OCI-LY3 (cell line): ENCODE measurements around the gene BBS12.

Source experiments
- H2AFZ ChIP-seq: fragments of 200-600, 300-600 bp; shearing (Covaris generic); 2 replicates; pipeline ENCODE4 v1.6.0; 2014; ENCODE audit warnings: antibody characterized with exemption, low read depth, low read length
- H3K27ac ChIP-seq: fragments of 200-600, 300-600 bp; sonication (generic); 2 replicates; pipeline ENCODE4 v1.5.1; 2014; ENCODE audit warnings: mild to moderate bottlenecking, low read length, moderate library complexity, mixed read lengths
- H3K27me3 ChIP-seq: fragments of 200-600, 300-600 bp; sonication (generic); 2 replicates; pipeline ENCODE4 v1.6.1; 2014; ENCODE audit warnings: low read depth, low read length, mixed read lengths
- H3K36me3 ChIP-seq: fragments of 200-600, 300-600 bp; sonication (generic); replicated peaks from 2 replicates; pipeline ENCODE3; 2014; ENCODE audit warnings: low read depth, low read length, mixed read lengths
- H3K4me1 ChIP-seq: fragments of 300-600, 200-600 bp; sonication (generic); 2 replicates; pipeline ENCODE4 v1.6.1; 2014; ENCODE audit warnings: low read length, mixed read lengths
- H3K4me2 ChIP-seq: fragments of 200-600, 300-600 bp; sonication (generic); 2 replicates; pipeline ENCODE4 v1.6.1; 2014; ENCODE audit warnings: low read length, mixed read lengths
- H3K4me3 ChIP-seq: fragments of 300-600, 200-600 bp; sonication (generic); 2 replicates; pipeline ENCODE4 v1.5.1; 2014; ENCODE audit warnings: antibody characterized with exemption, mild to moderate bottlenecking, low read length, moderate library complexity
- H3K79me2 ChIP-seq: fragments of 300-600, 200-600 bp; shearing (Covaris generic); 2 replicates; pipeline ENCODE4 v1.6.1; 2014; ENCODE audit warnings: mild to moderate bottlenecking, low read length, mixed read lengths
- H3K9ac ChIP-seq: fragments of 300-600, 200-600 bp; shearing (Covaris generic); 2 replicates; pipeline ENCODE4 v1.6.0; 2014; ENCODE audit warnings: mild to moderate bottlenecking, low read length, moderate library complexity
- H3K9me3 ChIP-seq: fragments of 200-600, 300-600 bp; shearing (Covaris generic); 2 replicates; pipeline ENCODE4 v1.6.1; 2014; ENCODE audit warnings: low read length, mixed read lengths; ENCODE audit not compliant: insufficient read depth
- H4K20me1 ChIP-seq: fragments of 200-600, 300-600 bp; sonication (generic); 2 replicates; pipeline ENCODE4 v1.6.1; 2016; ENCODE audit warnings: low read length, mixed read lengths; ENCODE audit not compliant: insufficient read depth
- EZH2phosphoT487 ChIP-seq: fragments of 200-600 bp; shearing (Covaris generic); IDR thresholded peaks from 2 replicates; pipeline ENCODE4 v1.6.1; 2018; ENCODE audit warnings: antibody characterized with exemption, mixed run types, low read depth
- TF ChIP-seq, protein P1 (sequence below): fragments of 200-600, 300-600 bp; sonication (generic); IDR thresholded peaks from 2 replicates; pipeline ENCODE4 v1.5.1; 2014; ENCODE audit warnings: antibody characterized with exemption, low read length, low read depth

BBS12 gene

DNA sequence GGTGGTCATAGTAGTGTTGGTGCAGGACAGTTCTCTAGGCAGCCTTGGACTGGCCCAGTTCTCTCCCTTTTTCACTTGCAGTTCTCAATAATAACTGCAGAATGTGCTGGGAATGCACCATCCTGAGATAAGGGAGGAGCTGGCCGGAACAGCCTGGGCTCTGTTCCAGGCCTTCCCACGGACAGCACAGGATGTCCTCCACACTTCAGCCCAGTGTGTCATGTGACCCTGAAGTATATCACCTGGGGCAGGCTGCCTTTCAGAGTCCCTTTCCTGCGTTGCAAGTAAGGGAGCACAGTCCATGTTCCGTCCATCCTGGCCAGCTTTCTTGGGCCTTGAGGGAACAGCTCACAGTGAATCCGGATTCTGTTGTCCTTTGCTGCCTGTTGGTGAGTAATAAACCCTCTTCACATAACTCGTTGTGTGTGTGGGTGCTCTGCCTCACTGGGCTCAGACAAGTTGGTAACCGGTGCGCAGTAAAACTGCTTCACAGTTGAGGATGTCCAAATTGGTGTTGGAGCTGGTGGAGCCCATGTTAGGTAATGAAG is 32.3 kb upstream of the BBS12 start:
- no peak overlapping the region for H2AFZ ChIP-seq
- no peaks in the 10 kb centered on the region for H3K79me2 ChIP-seq
- no peaks in the 10 kb centered on the region for H3K9me3 ChIP-seq
- H4K20me1 ChIP-seq = no peaks in the 10 kb centered on the region
- peaks cover 5% of the 10 kb centered on the region for H3K36me3 ChIP-seq
- TF ChIP-seq EZH2phosphoT487 = no peak
- TF ChIP-seq, protein P1, sequence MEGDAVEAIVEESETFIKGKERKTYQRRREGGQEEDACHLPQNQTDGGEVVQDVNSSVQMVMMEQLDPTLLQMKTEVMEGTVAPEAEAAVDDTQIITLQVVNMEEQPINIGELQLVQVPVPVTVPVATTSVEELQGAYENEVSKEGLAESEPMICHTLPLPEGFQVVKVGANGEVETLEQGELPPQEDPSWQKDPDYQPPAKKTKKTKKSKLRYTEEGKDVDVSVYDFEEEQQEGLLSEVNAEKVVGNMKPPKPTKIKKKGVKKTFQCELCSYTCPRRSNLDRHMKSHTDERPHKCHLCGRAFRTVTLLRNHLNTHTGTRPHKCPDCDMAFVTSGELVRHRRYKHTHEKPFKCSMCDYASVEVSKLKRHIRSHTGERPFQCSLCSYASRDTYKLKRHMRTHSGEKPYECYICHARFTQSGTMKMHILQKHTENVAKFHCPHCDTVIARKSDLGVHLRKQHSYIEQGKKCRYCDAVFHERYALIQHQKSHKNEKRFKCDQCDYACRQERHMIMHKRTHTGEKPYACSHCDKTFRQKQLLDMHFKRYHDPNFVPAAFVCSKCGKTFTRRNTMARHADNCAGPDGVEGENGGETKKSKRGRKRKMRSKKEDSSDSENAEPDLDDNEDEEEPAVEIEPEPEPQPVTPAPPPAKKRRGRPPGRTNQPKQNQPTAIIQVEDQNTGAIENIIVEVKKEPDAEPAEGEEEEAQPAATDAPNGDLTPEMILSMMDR = no peak
- peaks cover 17% of the 10 kb centered on the region for H3K4me1 ChIP-seq
- H3K9ac ChIP-seq = no peak overlapping the region
- no peak overlapping the region for H3K4me2 ChIP-seq
- H3K27ac ChIP-seq = no peak overlapping the region
- no peak overlapping the region for H3K4me3 ChIP-seq
- no peaks in the 10 kb centered on the region; the same call in 1 of the 2 replicates for H3K27me3 ChIP-seq

DNA sequence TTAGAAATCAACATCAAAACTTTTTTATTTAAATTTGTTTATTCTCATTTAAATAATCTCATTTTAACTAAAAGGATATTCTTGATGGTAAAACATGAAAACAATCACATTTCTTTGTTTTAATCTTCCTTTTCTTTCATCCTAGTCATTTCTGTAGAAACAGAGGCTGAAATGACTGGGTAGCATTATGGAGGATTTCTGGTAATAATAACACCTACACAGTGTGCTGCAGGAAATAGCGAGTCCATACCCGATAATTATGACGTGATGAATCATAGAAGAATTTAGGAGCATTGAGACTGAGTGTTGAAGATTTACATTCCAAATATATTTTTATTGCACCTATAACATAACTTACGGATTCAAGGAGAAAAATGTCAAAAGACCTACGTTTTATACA is 31.4 kb upstream of the BBS12 start:
- Histone ChIP-seq H3K79me2 (no peaks in the 10 kb centered on the region), H3K9me3 (no peaks in the 10 kb centered on the region), H2AFZ (no peak overlapping the region), H3K4me3 (no peak overlapping the region), H3K4me2 (no peak overlapping the region), H3K9ac (no peak overlapping the region), H3K27me3 (no peaks in the 10 kb centered on the region; the same call in 1 of the 2 replicates), H3K4me1 (peaks cover 23% of the 10 kb centered on the region), H3K27ac (no peak overlapping the region), H3K36me3 (peaks cover 5% of the 10 kb centered on the region), H4K20me1 (no peaks in the 10 kb centered on the region)
- TF ChIP-seq EZH2phosphoT487 = no peak
- TF ChIP-seq, protein P1 = no peak

DNA sequence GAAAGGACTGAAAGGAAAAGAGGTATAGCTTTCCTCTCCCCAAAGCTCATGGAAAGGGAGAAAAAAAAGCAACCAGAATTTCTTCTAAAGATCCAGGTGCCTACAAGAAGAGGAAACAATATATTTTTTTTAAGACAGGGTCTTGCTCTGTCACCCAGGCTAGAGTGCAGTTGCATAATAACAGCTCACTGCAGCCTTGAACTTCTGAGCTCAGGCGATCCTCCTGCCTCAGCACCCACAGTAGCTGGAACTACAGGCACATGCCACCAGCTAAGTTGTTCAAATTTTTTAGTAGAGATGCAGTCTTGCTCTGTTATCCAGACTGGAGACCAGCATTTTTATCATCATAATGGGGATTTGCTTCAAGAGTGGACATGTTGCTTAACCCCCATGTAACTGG is 30.5 kb upstream of the BBS12 start:
- Histone ChIP-seq H3K79me2 (no peaks in the 10 kb centered on the region), H3K36me3 (peaks cover 5% of the 10 kb centered on the region), H3K9me3 (no peaks in the 10 kb centered on the region), H3K4me3 (no peak overlapping the region), H3K4me2 (no peak overlapping the region), H2AFZ (no peak overlapping the region), H3K27me3 (no peaks in the 10 kb centered on the region; the same call in 1 of the 2 replicates), H3K27ac (no peak overlapping the region), H3K4me1 (peaks cover 32% of the 10 kb centered on the region), H3K9ac (no peak overlapping the region), H4K20me1 (no peaks in the 10 kb centered on the region)
- TF ChIP-seq, protein P1 = no peak
- no peak for TF ChIP-seq EZH2phosphoT487

DNA sequence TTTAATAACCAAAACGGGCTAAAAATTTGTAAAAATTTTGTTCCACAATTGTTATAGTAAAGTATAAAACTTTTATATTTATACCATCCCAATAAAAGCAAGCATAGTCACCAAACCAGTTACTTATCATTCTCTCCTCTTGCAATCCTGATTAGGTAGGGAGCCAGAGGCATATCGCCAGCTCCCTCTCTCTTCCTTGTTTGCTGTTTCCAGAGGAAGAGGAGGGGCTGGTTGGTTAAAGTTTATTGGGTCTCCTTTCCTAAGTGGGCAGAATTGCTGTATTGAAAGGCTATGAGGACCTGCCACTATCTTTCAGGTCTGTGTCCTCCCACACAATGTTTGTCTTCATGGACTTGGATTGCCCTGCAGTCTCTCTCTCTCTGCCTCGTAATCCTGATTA is 29.6 kb upstream of the BBS12 start:
- TF ChIP-seq, protein P1 = no peak
- TF ChIP-seq EZH2phosphoT487 = no peak
- no peaks in the 10 kb centered on the region; the same call in 1 of the 2 replicates for H3K27me3 ChIP-seq
- H3K79me2 ChIP-seq = no peaks in the 10 kb centered on the region
- H4K20me1 ChIP-seq = no peaks in the 10 kb centered on the region
- no peak overlapping the region for H2AFZ ChIP-seq
- H3K36me3 ChIP-seq = peaks cover 5% of the 10 kb centered on the region
- H3K4me2 ChIP-seq = no peak overlapping the region
- H3K4me1 ChIP-seq = peaks cover 41% of the 10 kb centered on the region
- no peaks in the 10 kb centered on the region for H3K9me3 ChIP-seq
- H3K27ac ChIP-seq = no peak overlapping the region
- no peak overlapping the region for H3K4me3 ChIP-seq
- no peak overlapping the region for H3K9ac ChIP-seq
